A549 treated with CORT108297 at 1 μM for 4 hours (cell line): ENCODE data around the gene DNAJB5. TPM values are rescaled to one million over a fixed set of nuclear protein-coding genes. Genes with fewer than 3 reads are reported as not detected.

Source experiments
- total RNA-seq: library from RNA; stranded (reverse); fragments of 200-300 nt; extraction: Qiagen RNA extraction; gene quantifications from 5 replicates; pipeline ENCODE4 v1.2.3, GENCODE V29; 2022

The DNAJB5 gene
- 4.2 to 5.9 TPM (median 5.5 TPM) in 5 replicates for total RNA-seq

GRCh38 chr9:34989003-34989945 is at the start of gene DNAJB5:
Gene DNAJB5, plus strand, starts transcription at chr9:34989745. Its CDS starts 886 bp downstream, at chr9:34990631.

GRCh38 chr9:34957492-34958410 is 31.8 kb upstream of the DNAJB5 start, which contains the start of gene PHF24:
Gene PHF24, plus strand, starts transcription at chr9:34958285. Its CDS starts 13,014 bp downstream, at chr9:34971299.

Other genes starting within 250 kb of the DNAJB5 start
- gene PHF24, start 31.5 kb upstream of the DNAJB5 start, total RNA-seq = 0.03 to 0.18 TPM (median 0.10 TPM) in 5 replicates
- gene VCP, start 82.9 kb downstream of the DNAJB5 start, total RNA-seq = 267 to 294 TPM (median 284 TPM) in 5 replicates
- 35.1 to 60.9 TPM (median 55.3 TPM) in 5 replicates for gene FANCG, start 90.2 kb downstream of the DNAJB5 start, total RNA-seq
- gene PIGO, start 106.8 kb downstream of the DNAJB5 start, total RNA-seq = 39.0 to 52.3 TPM (median 51.8 TPM) in 5 replicates
- gene STOML2, start 113.4 kb downstream of the DNAJB5 start, total RNA-seq = 211 to 268 TPM (median 252 TPM) in 5 replicates
- gene ATOSB, start 126.1 kb downstream of the DNAJB5 start, total RNA-seq = 7.3 to 12.4 TPM (median 10.5 TPM) in 5 replicates
- gene UNC13B, start 172.3 kb downstream of the DNAJB5 start, total RNA-seq = 8.4 to 10.0 TPM (median 9.6 TPM) in 5 replicates